ENCODE results near the gene ECHDC1.
A peak's percentile ranks its signal among the peaks of the same experiment; 100 is the strongest.

ECHDC1 gene

DNA sequence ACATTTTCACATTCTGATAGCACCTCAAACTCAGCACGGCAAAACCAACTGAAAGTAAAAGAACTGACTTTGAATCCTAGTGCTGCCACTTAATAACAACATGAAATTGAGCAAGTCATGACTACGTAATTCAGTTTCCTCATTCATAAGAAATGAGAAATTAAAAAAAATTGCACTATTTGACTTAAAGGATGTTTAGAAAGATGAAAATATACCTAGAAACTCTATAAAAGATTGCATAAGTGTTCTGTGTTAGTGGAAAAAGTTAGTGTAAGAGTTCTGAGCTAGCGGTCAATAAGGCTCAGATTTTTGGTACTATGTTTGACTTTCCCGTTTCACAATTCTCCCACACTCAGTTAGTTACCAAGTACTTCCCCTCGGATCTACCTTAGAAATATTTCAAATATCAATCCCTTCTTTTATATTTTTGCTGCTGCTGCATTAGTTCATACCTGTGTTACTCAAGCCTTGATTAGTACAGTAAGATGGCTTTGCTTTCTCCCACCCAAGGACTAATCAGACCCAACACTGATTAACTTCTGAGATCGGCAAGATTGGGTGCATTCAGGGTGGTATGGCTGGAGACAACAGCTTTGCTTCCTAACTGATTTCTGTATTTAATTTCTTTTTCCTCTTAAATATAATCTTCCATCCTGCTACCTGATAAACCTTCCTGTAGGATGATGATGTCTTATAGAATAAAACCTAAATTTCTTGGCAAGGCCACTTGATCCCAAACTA lies 25.9 kb downstream of the ECHDC1 start:
- no peaks in the 10 kb centered on the region for H3K9me3 Mint-ChIP-seq
- no peaks in the 10 kb centered on the region for H3K27me3 Mint-ChIP-seq (ENCODE audit: low read depth)
- peaks cover 25% of the 10 kb centered on the region for H3K36me3 Mint-ChIP-seq (ENCODE audit: low read depth)
- H3K27ac Mint-ChIP-seq: no peak overlapping the region
- no peak overlapping the region for H3K4me3 Mint-ChIP-seq
- H3K4me1 Mint-ChIP-seq (ENCODE audit: low read depth): peaks cover 1% of the 10 kb centered on the region

DNA sequence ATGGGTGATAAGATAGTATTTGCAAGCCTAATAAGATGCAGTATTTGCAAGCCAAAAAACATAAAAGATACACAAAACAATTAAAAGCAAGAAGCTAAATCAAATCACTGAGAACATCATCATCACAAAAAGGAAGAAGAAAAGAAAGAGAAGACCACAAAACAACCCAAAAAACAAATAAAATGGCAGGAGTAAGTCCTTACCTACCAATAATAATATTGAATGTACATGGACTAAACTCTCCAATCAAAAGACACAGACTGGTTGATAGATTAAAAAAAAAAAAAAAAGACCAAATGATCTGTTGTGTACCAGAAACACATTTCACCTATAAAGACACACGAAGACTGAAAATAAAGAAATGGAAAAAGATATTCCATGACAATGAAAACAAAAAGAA lies 37.7 kb downstream of the ECHDC1 start:
- H3K9me3 Mint-ChIP-seq: peaks cover 10% of the 10 kb centered on the region
- H3K4me3 Mint-ChIP-seq: no peak overlapping the region
- peaks cover 5% of the 10 kb centered on the region for H3K4me1 Mint-ChIP-seq (ENCODE audit: low read depth)
- H3K27ac Mint-ChIP-seq: no peak overlapping the region
- no peaks in the 10 kb centered on the region for H3K27me3 Mint-ChIP-seq (ENCODE audit: low read depth)
- peaks cover 30% of the 10 kb centered on the region for H3K36me3 Mint-ChIP-seq (ENCODE audit: low read depth)

DNA sequence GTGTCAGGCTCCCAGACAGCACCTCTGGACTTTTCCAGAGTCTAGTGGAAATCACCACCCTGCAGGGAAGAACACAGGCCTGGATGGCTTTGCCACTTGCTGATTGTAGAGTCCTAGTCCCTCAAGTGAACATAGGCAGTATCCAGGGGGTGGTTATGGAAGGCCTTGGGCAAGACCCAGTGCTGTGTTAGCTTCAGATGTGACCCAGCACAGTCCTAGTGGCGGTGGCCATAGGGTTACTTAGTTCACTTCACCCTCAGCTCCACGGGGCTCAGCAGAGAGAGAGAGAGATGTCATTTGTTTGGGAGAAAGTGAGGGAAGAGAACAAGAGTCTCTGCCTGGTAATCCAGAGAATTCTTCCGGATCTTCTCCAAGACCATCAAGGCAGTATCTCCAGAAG lies 39.5 kb downstream of the ECHDC1 start:
- H3K4me3 Mint-ChIP-seq: no peak overlapping the region
- peaks cover 19% of the 10 kb centered on the region for H3K36me3 Mint-ChIP-seq (ENCODE audit: low read depth)
- peaks cover 5% of the 10 kb centered on the region for H3K4me1 Mint-ChIP-seq (ENCODE audit: low read depth)
- no peaks in the 10 kb centered on the region for H3K27me3 Mint-ChIP-seq (ENCODE audit: low read depth)
- H3K9me3 Mint-ChIP-seq: peaks cover 10% of the 10 kb centered on the region
- H3K27ac Mint-ChIP-seq: no peak overlapping the region

DNA sequence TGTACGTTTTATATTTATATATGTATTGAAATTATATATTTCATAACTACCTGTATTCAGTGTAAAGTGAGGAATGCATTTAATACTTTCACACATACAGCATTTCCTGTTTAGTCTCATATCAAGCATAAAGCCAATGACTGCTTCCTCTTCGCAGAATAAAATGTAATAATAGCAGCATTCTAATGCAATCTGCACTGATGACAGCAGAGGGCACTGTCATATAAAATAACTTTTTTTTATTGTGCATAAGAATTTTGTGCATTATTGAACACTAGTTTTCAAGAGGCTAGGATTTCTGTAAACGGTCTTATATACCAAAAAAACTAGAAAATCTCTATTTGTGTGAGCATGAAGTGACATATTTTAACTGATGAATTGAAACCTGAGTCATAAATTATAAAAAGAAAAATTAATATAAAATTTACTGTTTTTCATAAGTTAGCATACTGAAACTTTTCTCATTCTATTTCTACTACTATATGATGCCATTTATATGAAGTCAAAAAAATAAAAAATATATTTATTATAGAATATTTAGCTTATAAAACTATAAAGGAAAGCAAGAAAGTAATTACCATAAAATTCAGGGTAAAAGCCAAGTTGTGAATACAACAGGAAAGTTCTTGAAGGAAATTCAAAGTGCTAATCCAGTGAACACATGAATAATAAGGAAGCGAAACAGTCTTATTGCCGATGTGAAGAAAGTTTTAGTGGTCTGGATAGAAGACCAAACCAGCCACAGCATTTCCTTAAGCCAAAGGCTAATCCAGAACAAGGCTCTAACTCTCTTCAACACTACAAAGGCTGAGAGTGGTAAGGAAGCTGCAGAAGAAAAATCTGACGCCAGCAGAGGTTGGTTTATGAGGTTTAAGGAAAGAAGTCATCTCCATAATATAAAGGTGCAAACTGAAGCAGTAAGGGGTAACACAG lies 40.4 kb downstream of the ECHDC1 start:
- peaks cover 5% of the 10 kb centered on the region for H3K9me3 Mint-ChIP-seq
- H3K36me3 Mint-ChIP-seq (ENCODE audit: low read depth): peaks cover 12% of the 10 kb centered on the region
- no peak overlapping the region for H3K4me3 Mint-ChIP-seq
- peaks cover 5% of the 10 kb centered on the region for H3K4me1 Mint-ChIP-seq (ENCODE audit: low read depth)
- H3K27me3 Mint-ChIP-seq (ENCODE audit: low read depth): no peaks in the 10 kb centered on the region
- no peak overlapping the region for H3K27ac Mint-ChIP-seq

DNA sequence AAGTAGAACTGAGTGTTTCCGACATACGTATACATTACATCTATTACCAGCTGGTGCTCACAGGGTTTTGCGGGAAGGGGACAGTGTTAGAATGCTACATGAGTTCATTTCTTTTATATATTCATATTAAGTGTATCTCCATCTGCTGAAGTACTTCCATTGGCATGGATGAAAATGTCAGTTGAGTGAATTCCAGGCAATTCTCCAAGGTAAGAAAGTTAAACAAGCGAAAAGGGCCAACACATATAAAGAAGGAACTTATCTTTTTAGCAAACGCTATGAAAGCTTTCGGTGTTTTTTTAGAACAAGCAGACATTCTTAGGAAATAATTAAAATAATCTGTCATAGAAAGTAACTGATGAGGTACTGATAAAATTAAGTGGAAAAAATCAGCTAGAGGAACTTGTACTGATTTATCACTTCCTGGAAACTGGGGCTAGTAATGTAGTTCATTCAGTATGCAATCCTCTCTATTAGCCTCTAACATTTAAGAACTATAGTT lies 42.2 kb downstream of the ECHDC1 start:
- Mint-ChIP-seq H3K4me3 (no peak overlapping the region), H3K27me3 (ENCODE audit: low read depth) (no peaks in the 10 kb centered on the region), H3K9me3 (no peaks in the 10 kb centered on the region), H3K27ac (no peak overlapping the region), H3K36me3 (ENCODE audit: low read depth) (peaks cover 3% of the 10 kb centered on the region), H3K4me1 (ENCODE audit: low read depth) (no peaks in the 10 kb centered on the region)

DNA sequence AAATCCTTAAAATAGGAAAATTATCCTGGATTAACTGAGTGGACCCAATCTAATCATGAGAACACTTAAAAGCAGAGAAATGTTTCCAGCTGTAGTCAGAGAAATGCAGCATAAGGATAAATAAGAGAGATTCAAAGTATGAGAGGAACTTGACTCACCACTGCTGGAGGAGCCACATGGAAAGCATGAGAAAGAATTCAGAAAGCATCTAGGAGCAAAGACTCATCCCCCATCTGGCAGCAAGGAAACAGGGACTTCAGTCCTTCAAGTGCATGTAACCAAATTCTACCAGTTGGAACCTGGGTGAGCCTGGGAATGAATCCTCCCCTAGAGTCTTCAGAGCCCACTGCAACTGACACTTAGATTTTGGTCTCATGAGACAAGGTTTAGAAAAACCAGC lies 43.0 kb downstream of the ECHDC1 start:
- Mint-ChIP-seq H3K4me3 (no peak overlapping the region), H3K9me3 (no peaks in the 10 kb centered on the region), H3K36me3 (ENCODE audit: low read depth) (peaks cover 3% of the 10 kb centered on the region), H3K4me1 (ENCODE audit: low read depth) (no peaks in the 10 kb centered on the region), H3K27me3 (ENCODE audit: low read depth) (no peaks in the 10 kb centered on the region), H3K27ac (no peak overlapping the region)

DNA sequence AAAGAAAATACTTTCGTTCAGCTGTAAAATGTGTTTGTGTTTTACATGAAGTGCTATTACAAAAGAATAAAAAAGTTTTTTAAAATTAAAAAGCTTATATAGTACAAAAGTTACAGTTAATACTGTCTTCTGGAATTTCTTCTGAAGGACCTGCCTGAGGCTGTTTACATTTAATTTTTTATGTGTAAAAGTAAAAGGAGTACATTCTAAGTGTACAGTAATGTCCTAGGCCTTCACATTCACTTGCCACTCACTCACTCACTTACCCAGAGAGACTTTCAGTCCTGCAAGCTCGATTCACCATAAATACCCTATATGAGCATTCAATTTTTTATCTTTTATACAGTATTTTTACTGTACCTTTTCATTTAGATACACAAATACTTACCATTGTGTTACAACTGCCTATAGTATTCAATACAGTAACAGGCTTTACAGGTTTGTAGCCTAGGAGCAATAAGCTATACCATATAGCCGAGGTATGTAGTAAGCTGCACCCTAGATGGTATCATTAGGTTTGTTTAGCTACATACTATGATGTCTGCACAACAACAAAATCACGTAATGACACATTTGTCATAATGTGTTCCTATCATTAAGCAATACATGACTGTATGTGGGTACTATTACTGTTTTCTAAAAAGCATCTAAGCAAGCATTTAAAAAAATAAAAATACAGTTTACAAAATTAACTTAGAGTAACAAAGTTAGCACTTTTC lies 43.7 kb downstream of the ECHDC1 start:
- Mint-ChIP-seq H3K36me3 (ENCODE audit: low read depth) (peaks cover 4% of the 10 kb centered on the region), H3K4me1 (ENCODE audit: low read depth) (no peaks in the 10 kb centered on the region), H3K27ac (no peak overlapping the region), H3K4me3 (no peak overlapping the region), H3K27me3 (ENCODE audit: low read depth) (no peaks in the 10 kb centered on the region), H3K9me3 (no peaks in the 10 kb centered on the region)

DNA sequence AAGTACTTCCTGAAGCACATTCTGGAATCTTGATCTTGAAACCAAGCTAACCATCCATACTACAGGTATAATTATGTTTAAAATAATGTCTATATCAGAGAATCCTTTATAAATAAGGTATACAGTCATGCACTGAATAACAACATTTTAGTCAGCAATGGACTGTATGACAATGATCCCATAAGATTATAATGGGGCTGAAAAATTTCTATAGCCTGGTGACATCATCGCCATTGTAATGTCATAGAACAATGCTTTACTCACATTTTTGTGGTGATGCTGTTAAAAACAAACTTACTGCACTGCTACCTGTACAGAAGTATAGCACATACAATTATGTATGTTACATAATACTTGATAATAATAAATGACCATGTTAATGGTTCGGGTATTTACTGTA lies 44.9 kb downstream of the ECHDC1 start:
- Mint-ChIP-seq H3K9me3 (no peaks in the 10 kb centered on the region), H3K4me3 (no peak overlapping the region), H3K27ac (no peak overlapping the region), H3K36me3 (ENCODE audit: low read depth) (peaks cover 10% of the 10 kb centered on the region), H3K4me1 (ENCODE audit: low read depth) (peaks cover 4% of the 10 kb centered on the region), H3K27me3 (ENCODE audit: low read depth) (no peaks in the 10 kb centered on the region)

DNA sequence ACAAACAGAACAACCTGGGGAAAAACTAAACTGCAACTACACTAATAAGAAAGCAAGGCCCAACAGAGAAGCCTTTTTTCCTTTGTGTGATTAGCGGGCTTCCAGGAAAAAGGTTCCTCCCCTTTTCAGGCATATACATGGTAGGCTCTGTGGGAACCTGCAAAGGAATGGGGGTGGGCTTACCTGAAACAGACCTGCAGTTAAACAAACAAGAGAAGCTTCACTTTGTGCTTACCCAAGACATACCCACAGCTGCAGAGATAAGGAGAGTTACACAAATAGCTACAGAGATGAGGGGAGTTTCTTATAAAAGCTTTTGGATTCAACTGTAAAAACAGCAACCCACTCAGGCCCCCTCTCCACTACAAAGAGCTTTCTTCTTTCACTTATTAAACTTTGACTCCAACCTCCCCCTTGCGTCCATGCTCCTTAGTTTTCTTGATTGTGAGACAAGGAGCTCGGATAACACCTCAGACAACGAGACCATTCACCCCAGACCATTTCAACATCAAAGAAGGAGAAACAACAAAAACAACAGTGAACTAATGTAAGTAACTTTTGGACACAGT lies 45.8 kb downstream of the ECHDC1 start:
- Mint-ChIP-seq H3K36me3 (ENCODE audit: low read depth) (peaks cover 14% of the 10 kb centered on the region), H3K27me3 (ENCODE audit: low read depth) (no peaks in the 10 kb centered on the region), H3K27ac (no peak overlapping the region), H3K4me1 (ENCODE audit: low read depth) (peaks cover 4% of the 10 kb centered on the region), H3K4me3 (no peak overlapping the region), H3K9me3 (no peaks in the 10 kb centered on the region)

DNA sequence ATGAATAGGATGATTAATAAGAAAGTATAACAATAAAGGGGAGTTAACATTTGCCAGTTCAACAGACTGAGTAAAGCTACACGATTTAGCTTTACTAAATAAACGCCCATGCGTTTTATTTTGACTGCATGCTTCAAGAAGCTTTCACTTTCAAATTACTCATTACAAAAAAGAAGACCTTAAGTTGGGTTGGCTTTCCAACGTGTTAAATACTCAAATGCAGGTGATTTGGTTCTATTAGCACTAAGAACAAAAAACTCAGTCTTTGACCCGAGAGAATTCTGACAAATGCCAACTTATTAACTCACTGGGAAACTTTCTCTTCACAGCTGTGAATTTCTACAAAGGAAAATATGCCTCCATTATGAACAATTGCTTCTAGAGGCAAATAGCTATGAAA lies 51.9 kb downstream of the ECHDC1 start:
- no peaks in the 10 kb centered on the region for H3K9me3 Mint-ChIP-seq
- H3K36me3 Mint-ChIP-seq (ENCODE audit: low read depth): peaks cover 39% of the 10 kb centered on the region
- no peaks in the 10 kb centered on the region for H3K27me3 Mint-ChIP-seq (ENCODE audit: low read depth)
- H3K4me3 Mint-ChIP-seq: peak overlapping the region; percentile 26
- H3K27ac Mint-ChIP-seq: peak overlapping the region; percentile 36
- H3K4me1 Mint-ChIP-seq (ENCODE audit: low read depth): peaks cover 26% of the 10 kb centered on the region

DNA sequence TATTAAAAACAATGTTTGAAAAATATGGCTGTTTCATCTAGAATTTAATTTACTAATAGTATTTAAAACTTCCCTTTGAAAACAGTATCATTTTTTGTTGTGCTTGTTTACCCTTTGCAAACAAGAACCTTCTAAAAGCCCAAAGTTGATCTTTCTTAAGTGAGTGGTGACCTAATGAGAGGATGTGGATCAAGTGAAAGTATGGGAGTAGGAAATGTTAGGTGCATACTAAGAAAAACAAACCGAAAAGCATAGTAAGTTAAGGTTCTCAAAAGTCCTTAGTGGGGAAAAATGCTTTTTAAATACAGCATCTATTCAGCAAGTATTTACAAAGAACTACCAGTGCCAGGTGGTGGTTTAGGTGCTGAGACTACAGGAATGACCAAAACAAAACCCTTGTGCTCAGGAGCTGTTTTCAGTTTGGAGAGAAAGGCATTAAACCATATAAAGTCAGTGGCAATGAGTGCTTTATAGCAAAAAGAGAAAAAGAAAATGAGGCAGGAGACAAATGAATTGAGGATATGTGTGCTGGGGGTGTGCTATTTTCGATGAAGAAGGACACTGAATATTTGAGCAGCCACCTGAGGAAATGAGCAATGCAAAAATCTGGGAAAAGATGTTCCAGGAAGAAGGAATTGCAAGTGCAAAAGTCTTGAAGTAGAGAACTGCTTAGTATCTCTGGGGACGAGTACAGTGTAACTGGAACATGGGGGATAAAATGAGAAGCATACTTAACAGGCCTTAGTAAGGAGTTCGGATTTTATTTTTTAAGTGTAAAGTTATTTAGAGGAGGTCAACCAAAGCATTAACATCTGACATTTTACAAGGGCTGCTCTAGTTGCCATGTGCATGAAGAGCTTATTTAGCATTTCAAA lies 52.8 kb downstream of the ECHDC1 start:
- Mint-ChIP-seq H3K27ac (no peak overlapping the region), H3K4me3 (peak overlapping the region; percentile 8), H3K9me3 (no peaks in the 10 kb centered on the region), H3K36me3 (ENCODE audit: low read depth) (peaks cover 43% of the 10 kb centered on the region), H3K4me1 (ENCODE audit: low read depth) (peaks cover 26% of the 10 kb centered on the region), H3K27me3 (ENCODE audit: low read depth) (no peaks in the 10 kb centered on the region)

DNA sequence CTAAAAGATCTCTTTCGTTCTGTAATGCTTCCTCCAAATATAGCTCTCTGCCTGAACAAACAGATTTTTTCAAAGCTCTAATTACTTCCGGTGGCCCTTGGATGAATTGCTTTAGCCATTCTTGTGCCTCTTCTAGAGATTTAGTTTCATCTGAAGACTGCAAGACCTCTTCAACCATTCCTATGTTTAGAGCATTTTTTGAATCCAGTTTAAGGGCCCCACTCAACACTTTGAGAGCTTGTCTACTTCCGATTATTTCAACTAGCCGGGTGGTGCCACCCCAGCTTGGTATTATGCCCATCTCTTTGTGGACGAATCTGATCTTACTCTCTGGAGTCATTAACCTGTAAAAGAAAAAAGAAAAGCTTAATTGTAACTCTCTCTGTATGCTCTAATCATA lies 53.5 kb downstream of the ECHDC1 start:
- no peak overlapping the region for H3K4me3 Mint-ChIP-seq
- H3K9me3 Mint-ChIP-seq: no peaks in the 10 kb centered on the region
- peaks cover 28% of the 10 kb centered on the region for H3K4me1 Mint-ChIP-seq (ENCODE audit: low read depth)
- peaks cover 47% of the 10 kb centered on the region for H3K36me3 Mint-ChIP-seq (ENCODE audit: low read depth)
- no peaks in the 10 kb centered on the region for H3K27me3 Mint-ChIP-seq (ENCODE audit: low read depth)
- H3K27ac Mint-ChIP-seq: no peak overlapping the region

DNA sequence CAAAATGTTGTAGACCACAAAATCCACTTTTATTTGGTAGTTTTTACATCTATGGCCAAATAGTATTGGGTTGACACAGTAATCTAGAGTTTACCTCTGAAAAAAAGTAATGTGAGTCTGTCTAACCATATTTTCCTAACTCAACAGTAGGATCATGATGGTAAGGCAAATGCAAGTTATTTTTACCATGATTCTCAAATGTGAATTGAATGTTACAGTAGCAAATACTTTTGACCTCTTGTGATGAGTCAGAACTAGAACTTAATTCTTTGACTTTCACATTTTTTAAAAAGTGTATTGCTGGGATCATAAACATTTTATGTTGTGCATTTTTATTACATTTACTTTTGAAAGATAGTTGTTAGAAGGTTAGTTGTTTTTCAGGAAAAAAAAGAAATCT lies 54.7 kb downstream of the ECHDC1 start:
- Mint-ChIP-seq H3K27ac (no peak overlapping the region), H3K27me3 (ENCODE audit: low read depth) (no peaks in the 10 kb centered on the region), H3K4me1 (ENCODE audit: low read depth) (peaks cover 24% of the 10 kb centered on the region), H3K36me3 (ENCODE audit: low read depth) (peaks cover 46% of the 10 kb centered on the region), H3K9me3 (no peaks in the 10 kb centered on the region), H3K4me3 (no peak overlapping the region)
